Type B pancreatic cell (in vitro differentiated cells): ENCODE data around the gene TMIGD1. TPM values are rescaled to one million over a fixed set of nuclear protein-coding genes. Genes with fewer than 3 reads are reported as not detected.

Experiments used
- DNase-seq: peaks from one replicate; pipeline ENCODE4 v3.0.0; 2021; ENCODE audit warnings: mixed read lengths; ENCODE audit not compliant: unreplicated experiment; ENCODE audit errors: extremely low spot score
- H3K27ac Mint-ChIP-seq: 2 replicates; pipeline ENCODE4 v1.8.0; 2021; ENCODE audit warnings: mild to moderate bottlenecking, mixed read lengths
- H3K27me3 Mint-ChIP-seq: 2 replicates; pipeline ENCODE4 v1.8.0; 2021; ENCODE audit warnings: mixed read lengths
- H3K36me3 Mint-ChIP-seq: 2 replicates; pipeline ENCODE4 v1.8.0; 2021; ENCODE audit warnings: mixed read lengths
- H3K4me1 Mint-ChIP-seq: one replicate; pipeline ENCODE4 v1.8.0; 2021; ENCODE audit warnings: mixed read lengths; ENCODE audit not compliant: unreplicated experiment
- H3K4me3 Mint-ChIP-seq: 2 replicates; pipeline ENCODE4 v1.8.0; 2021; ENCODE audit warnings: mild to moderate bottlenecking, mixed read lengths
- H3K9me3 Mint-ChIP-seq: 2 replicates; pipeline ENCODE4 v1.8.0; 2021; ENCODE audit warnings: mixed read lengths
- total RNA-seq: library from RNA; stranded (reverse); gene quantifications from 2 replicates; pipeline ENCODE4 v1.2.1, GENCODE V29; 2021; ENCODE audit warnings: low replicate concordance
- TF ChIP-seq, protein P1 (sequence below): fragments of 200-600 bp; sonication (generic); conservative IDR thresholded peaks from 2 replicates; pipeline ENCODE4 v1.5.0; 2021; ENCODE audit warnings: antibody characterized with exemption, mild to moderate bottlenecking

Gene TMIGD1
- total RNA-seq, 1 donor from 2014 or later, result not detected

DNA sequence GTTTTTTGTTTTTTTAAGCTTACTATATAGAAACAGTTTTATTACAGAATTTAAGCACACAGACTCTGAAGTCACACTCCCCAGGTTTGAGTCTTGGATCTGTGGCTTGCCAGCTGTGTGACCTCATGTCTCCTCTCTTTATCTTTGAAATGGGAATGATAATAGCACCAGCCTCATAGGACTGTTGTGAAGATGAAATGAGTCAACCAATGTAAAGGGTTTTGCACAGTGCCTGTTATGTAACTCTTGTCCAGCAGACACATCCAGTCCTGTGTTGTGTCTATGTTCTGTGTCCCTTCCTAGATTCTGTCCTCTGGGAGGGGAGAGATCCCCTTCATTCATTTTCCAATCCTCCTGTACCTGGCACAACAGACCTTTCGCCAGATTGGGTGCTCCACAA lies 41.8 kb upstream of the TMIGD1 start:
- peaks cover 30% of the 10 kb centered on the region for H3K4me1 Mint-ChIP-seq
- DNase-seq, result no peak
- no peaks in the 10 kb centered on the region for H3K9me3 Mint-ChIP-seq
- no peaks in the 10 kb centered on the region for H3K36me3 Mint-ChIP-seq
- no peak overlapping the region for H3K4me3 Mint-ChIP-seq
- H3K27ac Mint-ChIP-seq, result no peak overlapping the region
- H3K27me3 Mint-ChIP-seq, result no peaks in the 10 kb centered on the region
- TF ChIP-seq, protein P1, sequence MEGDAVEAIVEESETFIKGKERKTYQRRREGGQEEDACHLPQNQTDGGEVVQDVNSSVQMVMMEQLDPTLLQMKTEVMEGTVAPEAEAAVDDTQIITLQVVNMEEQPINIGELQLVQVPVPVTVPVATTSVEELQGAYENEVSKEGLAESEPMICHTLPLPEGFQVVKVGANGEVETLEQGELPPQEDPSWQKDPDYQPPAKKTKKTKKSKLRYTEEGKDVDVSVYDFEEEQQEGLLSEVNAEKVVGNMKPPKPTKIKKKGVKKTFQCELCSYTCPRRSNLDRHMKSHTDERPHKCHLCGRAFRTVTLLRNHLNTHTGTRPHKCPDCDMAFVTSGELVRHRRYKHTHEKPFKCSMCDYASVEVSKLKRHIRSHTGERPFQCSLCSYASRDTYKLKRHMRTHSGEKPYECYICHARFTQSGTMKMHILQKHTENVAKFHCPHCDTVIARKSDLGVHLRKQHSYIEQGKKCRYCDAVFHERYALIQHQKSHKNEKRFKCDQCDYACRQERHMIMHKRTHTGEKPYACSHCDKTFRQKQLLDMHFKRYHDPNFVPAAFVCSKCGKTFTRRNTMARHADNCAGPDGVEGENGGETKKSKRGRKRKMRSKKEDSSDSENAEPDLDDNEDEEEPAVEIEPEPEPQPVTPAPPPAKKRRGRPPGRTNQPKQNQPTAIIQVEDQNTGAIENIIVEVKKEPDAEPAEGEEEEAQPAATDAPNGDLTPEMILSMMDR, result no peak

DNA sequence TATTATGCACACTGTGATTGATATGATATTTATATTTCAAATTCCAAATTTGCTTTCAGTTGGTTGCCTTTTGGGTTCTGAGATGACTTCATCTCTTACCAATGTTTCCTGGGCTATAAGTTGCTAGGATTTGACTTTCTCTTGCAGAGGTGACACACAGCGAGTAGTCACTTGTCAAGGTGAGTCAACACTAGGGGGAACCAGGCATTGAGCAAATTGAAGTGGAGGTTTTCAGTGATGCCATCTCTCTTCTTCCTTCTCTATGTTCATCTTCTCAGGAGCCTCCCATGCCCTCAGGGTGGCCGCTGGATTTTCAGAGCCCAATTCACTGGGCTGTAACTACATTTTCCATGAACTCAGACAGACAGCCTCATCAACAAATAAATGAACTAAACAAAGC lies 38.9 kb upstream of the TMIGD1 start:
- Mint-ChIP-seq H3K27ac (no peak overlapping the region), H3K27me3 (no peaks in the 10 kb centered on the region), H3K4me3 (no peak overlapping the region), H3K9me3 (no peaks in the 10 kb centered on the region), H3K36me3 (no peaks in the 10 kb centered on the region), H3K4me1 (peaks cover 30% of the 10 kb centered on the region)
- no peak for DNase-seq
- TF ChIP-seq, protein P1, result no peak

DNA sequence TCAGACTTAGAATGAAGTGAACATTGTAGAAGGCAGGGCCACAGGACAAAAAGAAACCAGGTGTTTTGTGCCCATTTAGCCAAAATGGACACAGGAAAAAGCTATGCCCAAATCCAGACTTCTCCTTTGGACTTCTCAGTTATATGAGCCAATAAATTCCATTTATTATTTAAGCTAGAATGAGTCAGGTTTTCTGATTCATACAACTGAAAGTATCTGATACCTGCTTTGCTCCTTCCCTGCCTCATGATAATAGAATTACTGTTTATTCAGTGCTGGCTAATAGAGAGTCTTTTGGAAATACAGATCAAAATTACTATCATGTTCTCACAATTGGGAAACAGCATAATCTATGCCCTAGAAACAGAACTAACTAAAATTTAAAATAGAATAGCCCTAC lies 36.1 kb upstream of the TMIGD1 start:
- no peaks in the 10 kb centered on the region for H3K27me3 Mint-ChIP-seq
- no peak overlapping the region for H3K27ac Mint-ChIP-seq
- TF ChIP-seq, protein P1, result no peak
- H3K4me1 Mint-ChIP-seq, result peaks cover 11% of the 10 kb centered on the region
- DNase-seq, result no peak
- no peaks in the 10 kb centered on the region for H3K36me3 Mint-ChIP-seq
- H3K4me3 Mint-ChIP-seq, result no peak overlapping the region
- no peaks in the 10 kb centered on the region for H3K9me3 Mint-ChIP-seq

DNA sequence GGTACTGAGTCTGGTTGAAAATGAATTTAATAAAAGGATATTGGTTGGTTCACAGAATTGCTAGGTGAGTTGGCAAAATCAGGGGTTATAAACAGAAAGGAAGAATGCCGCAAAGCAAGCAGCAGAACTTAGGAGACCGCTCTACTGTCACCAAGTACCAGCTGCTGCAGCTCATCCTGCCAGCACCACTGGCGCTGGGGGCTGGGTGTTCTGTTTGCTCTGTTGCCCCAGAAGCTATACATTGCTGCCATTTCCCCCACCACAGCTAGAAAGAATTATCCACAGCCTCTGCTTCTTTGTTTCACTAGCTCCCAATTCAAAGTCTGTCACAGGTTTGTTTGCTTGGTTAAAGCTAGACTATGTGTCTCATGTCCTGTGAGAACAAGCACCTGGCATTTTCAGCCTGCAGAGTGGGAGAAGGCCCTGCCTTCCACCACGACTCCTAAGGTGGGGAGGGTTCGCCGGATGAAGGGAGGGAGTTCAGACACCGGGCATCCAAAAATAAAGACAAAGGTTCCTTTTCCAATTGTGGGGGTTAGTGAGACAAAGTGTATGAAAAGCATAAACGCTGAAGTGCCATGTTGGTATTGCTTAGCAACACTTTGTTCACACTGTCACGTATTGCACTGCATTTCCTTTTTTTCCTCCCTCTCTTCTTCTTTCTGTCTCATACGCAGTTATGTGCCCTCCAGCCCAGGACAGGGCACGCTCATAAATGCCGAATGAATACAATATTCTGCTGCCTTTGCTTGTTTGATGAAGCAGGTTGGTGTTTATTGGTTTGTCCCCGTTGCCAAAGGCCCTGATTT lies 35.3 kb upstream of the TMIGD1 start:
- DNase-seq, result no peak
- no peaks in the 10 kb centered on the region for H3K27me3 Mint-ChIP-seq
- H3K27ac Mint-ChIP-seq, result no peak overlapping the region
- no peaks in the 10 kb centered on the region for H3K9me3 Mint-ChIP-seq
- no peak overlapping the region for H3K4me3 Mint-ChIP-seq
- no peaks in the 10 kb centered on the region for H3K36me3 Mint-ChIP-seq
- TF ChIP-seq, protein P1, result no peak
- H3K4me1 Mint-ChIP-seq, result peaks cover 11% of the 10 kb centered on the region

DNA sequence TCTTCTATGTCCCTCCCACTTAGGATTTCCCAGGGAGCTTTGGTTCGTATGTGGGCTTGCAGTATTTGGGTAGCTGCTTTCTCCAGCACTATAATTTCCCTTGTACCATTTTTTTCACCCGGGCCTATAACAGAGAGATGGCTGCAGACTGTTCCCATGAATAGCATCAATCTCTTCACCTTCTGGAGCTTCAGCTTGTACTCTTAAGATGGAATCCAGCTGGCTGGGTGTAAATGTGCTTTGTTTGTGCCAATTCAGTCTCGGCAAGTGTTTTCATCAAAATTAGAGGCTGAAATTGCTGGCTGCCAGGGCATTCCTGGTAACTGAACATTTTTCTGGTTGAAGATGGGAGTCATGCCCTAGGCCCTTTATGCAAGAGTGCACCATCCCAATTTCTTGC lies 32.7 kb upstream of the TMIGD1 start:
- DNase-seq, result no peak
- Mint-ChIP-seq H3K27ac (no peak overlapping the region), H3K9me3 (no peaks in the 10 kb centered on the region), H3K4me3 (no peak overlapping the region), H3K27me3 (no peaks in the 10 kb centered on the region), H3K4me1 (peaks cover 11% of the 10 kb centered on the region), H3K36me3 (no peaks in the 10 kb centered on the region)
- TF ChIP-seq, protein P1, result no peak
